HEK293 (cell line): ENCODE results near the gene BICC1.

Source experiments
- CTCF ChIA-PET: fragments of 350-600 bp; formaldehyde crosslinking; extraction: SDS; loops from one replicate; lab custom pipeline; 2021; ENCODE audit warnings: antibody characterized with exemption; lab: Yijun Ruan, JAX
- POLR2A ChIA-PET: fragments of 300-600 bp; formaldehyde crosslinking; extraction: SDS; loops from one replicate; lab custom pipeline; 2020; ENCODE audit warnings: antibody characterized with exemption, inconsistent platforms; lab: Yijun Ruan, JAX
- H3K27ac ChIP-seq: fragments of 200-500 bp; sonication (Bioruptor generic); 2 replicates; pipeline ENCODE4 v1.5.1; 2014; ENCODE audit warnings: low read depth, low read length, control low read depth, inconsistent platforms; ENCODE audit errors: extremely low read depth
- H3K36me3 ChIP-seq, 2 experiments: fragments of 200-500 bp in 1 of 2; sonication (Bioruptor generic) in 1 of 2; 1 replicate in 1 of 2; 2 replicates in 1 of 2; pipeline ENCODE4 v1.5.1; 2014 to 2017; ENCODE audit warnings: inconsistent platforms in 2 of 2, low read length in 2 of 2; ENCODE audit not compliant: control insufficient read depth in 2 of 2, insufficient read depth in 1 of 2
- H3K4me1 ChIP-seq: fragments of 200-500 bp; sonication (Bioruptor generic); 2 replicates; pipeline ENCODE4 v1.5.1; 2014; ENCODE audit warnings: mild to moderate bottlenecking, low read length, inconsistent platforms; ENCODE audit not compliant: control insufficient read depth, insufficient read depth
- H3K4me3 ChIP-seq: 2 replicates; pipeline ENCODE4 v1.5.1; 2011; ENCODE audit warnings: low read depth, mild to moderate bottlenecking, control low read depth, low read length, moderate library complexity
- H3K9me3 ChIP-seq: fragments of 200-500 bp; sonication (Bioruptor generic); 2 replicates; pipeline ENCODE4 v1.5.1; 2014; ENCODE audit warnings: low read depth, low read length, inconsistent platforms; ENCODE audit not compliant: control insufficient read depth, insufficient read depth
- AEBP2 ChIP-seq: fragments of 450-650 bp; formaldehyde crosslinking; IDR thresholded peaks from 2 replicates; pipeline ENCODE4 v1.5.1; 2016; ENCODE audit warnings: missing biosample characterization, missing genetic modification characterization, borderline replicate concordance
- GLIS2 ChIP-seq: fragments of 450-650 bp; formaldehyde crosslinking; IDR thresholded peaks from 2 replicates; pipeline ENCODE4 v1.5.1; 2016; ENCODE audit warnings: missing biosample characterization, missing genetic modification characterization
- KLF9 ChIP-seq: fragments of 450-650 bp; formaldehyde crosslinking; IDR thresholded peaks from 2 replicates; pipeline ENCODE4 v1.5.1; 2016; ENCODE audit warnings: missing biosample characterization, missing genetic modification characterization, low read depth
- TSHZ1 ChIP-seq: fragments of 450-650 bp; formaldehyde crosslinking; IDR thresholded peaks from 2 replicates; pipeline ENCODE4 v1.5.1; 2016; ENCODE audit warnings: missing biosample characterization, missing genetic modification characterization, borderline replicate concordance
- ZBTB7A ChIP-seq: fragments of 450-650 bp; formaldehyde crosslinking; IDR thresholded peaks from 2 replicates; pipeline ENCODE4 v1.5.1; 2016; ENCODE audit warnings: low read depth, missing biosample characterization, missing genetic modification characterization
- ZFP3 ChIP-seq: fragments of 450-650 bp; formaldehyde crosslinking; IDR thresholded peaks from 2 replicates; pipeline ENCODE4 v1.5.1; 2016; ENCODE audit warnings: low read depth, missing biosample characterization, missing genetic modification characterization
- ZNF112 ChIP-seq: fragments of 450-650 bp; formaldehyde crosslinking; IDR thresholded peaks from 2 replicates; pipeline ENCODE4 v1.5.0; 2017; ENCODE audit warnings: missing biosample characterization, missing genetic modification characterization
- ZNF16 ChIP-seq: fragments of 450-650 bp; formaldehyde crosslinking; IDR thresholded peaks from 2 replicates; pipeline ENCODE4 v1.5.1; 2016; ENCODE audit warnings: low read depth, missing biosample characterization, missing genetic modification characterization
- ZNF18 ChIP-seq: fragments of 450-650 bp; formaldehyde crosslinking; IDR thresholded peaks from 2 replicates; pipeline ENCODE4 v1.5.1; 2016; ENCODE audit warnings: missing biosample characterization, missing genetic modification characterization
- ZNF211 ChIP-seq: fragments of 450-650 bp; formaldehyde crosslinking; IDR thresholded peaks from 2 replicates; pipeline ENCODE4 v1.5.1; 2016; ENCODE audit warnings: low read depth, missing biosample characterization, missing genetic modification characterization
- ZNF391 ChIP-seq: fragments of 450-650 bp; formaldehyde crosslinking; IDR thresholded peaks from 2 replicates; pipeline ENCODE4 v1.5.1; 2016; ENCODE audit warnings: low read depth, missing biosample characterization, missing genetic modification characterization, borderline replicate concordance
- ZNF623 ChIP-seq: fragments of 450-650 bp; formaldehyde crosslinking; IDR thresholded peaks from 2 replicates; pipeline ENCODE4 v1.5.1; 2016; ENCODE audit warnings: missing biosample characterization, missing genetic modification characterization
- ZNF664 ChIP-seq: fragments of 450-650 bp; formaldehyde crosslinking; IDR thresholded peaks from 2 replicates; pipeline ENCODE4 v1.5.1; 2016; ENCODE audit warnings: missing biosample characterization, missing genetic modification characterization
- ZNF670 ChIP-seq: fragments of 450-650 bp; formaldehyde crosslinking; IDR thresholded peaks from 2 replicates; pipeline ENCODE4 v1.5.1; 2016; ENCODE audit warnings: missing biosample characterization, missing genetic modification characterization, low read depth
- ZNF692 ChIP-seq: fragments of 450-650 bp; formaldehyde crosslinking; IDR thresholded peaks from 2 replicates; pipeline ENCODE4 v1.5.1; 2016; ENCODE audit warnings: missing biosample characterization, missing genetic modification characterization
- ZNF768 ChIP-seq: fragments of 450-650 bp; formaldehyde crosslinking; IDR thresholded peaks from 2 replicates; pipeline ENCODE4 v1.5.1; 2018; ENCODE audit warnings: missing biosample characterization, mild to moderate bottlenecking, missing genetic modification characterization
- ZNF776 ChIP-seq: fragments of 450-650 bp; formaldehyde crosslinking; IDR thresholded peaks from 2 replicates; pipeline ENCODE4 v1.5.0; 2017; ENCODE audit warnings: missing biosample characterization, missing genetic modification characterization, borderline replicate concordance
- ZNF837 ChIP-seq: fragments of 450-650 bp; formaldehyde crosslinking; IDR thresholded peaks from 2 replicates; pipeline ENCODE4 v1.5.1; 2016; ENCODE audit warnings: missing biosample characterization, missing genetic modification characterization

Gene BICC1

GRCh38 chr10:58842860-58843376 is 330.2 kb downstream of the BICC1 start (continued):
- TF ChIP-seq TSHZ1 (no peak), ZNF664 (tag by site-specific recombination) (no peak), ZBTB7A (tag by site-specific recombination) (no peak), ZFP3 (tag by site-specific recombination) (no peak)

- H3K4me1 ChIP-seq: no peaks in the 10 kb centered on the region
- H3K36me3 ChIP-seq: no peaks in the 10 kb centered on the region
- ChIA-PET POLR2A (no interaction called here), CTCF (no interaction called here)
- TF ChIP-seq ZNF692 (tag by site-specific recombination): no peak
- TF ChIP-seq ZNF18: no peak
- no peak for TF ChIP-seq ZNF776
- TF ChIP-seq KLF9 (tag by site-specific recombination): no peak
- no peak for TF ChIP-seq ZNF211 (tag by site-specific recombination)
- TF ChIP-seq ZNF112 (tag by site-specific recombination): no peak
- H3K4me3 ChIP-seq: no peak overlapping the region
- H3K9me3 ChIP-seq: no peaks in the 10 kb centered on the region
- no peak overlapping the region for H3K27ac ChIP-seq
These were observed 331.1 kb downstream of the BICC1 start for GRCh38 chr10:58843760-58844159.

- ChIA-PET POLR2A (no interaction called here), CTCF (no interaction called here)
- no peak for TF ChIP-seq AEBP2
- no peak for TF ChIP-seq KLF9 (tag by site-specific recombination)
- no peak for TF ChIP-seq ZNF768
- TF ChIP-seq ZNF623: no peak
- TF ChIP-seq GLIS2 (tag by site-specific recombination): no peak
- no peak for TF ChIP-seq ZNF837 (tag by site-specific recombination)
- no peak for TF ChIP-seq ZNF391
- no peak for TF ChIP-seq ZNF670 (tag by site-specific recombination)
- TF ChIP-seq ZNF692 (tag by site-specific recombination): no peak
- no peak for TF ChIP-seq ZBTB7A (tag by site-specific recombination)
- TF ChIP-seq ZNF16 (tag by site-specific recombination): no peak
- no peak for TF ChIP-seq ZFP3 (tag by site-specific recombination)
- Histone ChIP-seq H3K9me3 (no peaks in the 10 kb centered on the region), H3K36me3 (no peaks in the 10 kb centered on the region), H3K27ac (no peak overlapping the region), H3K4me1 (no peaks in the 10 kb centered on the region), H3K4me3 (no peak overlapping the region)
These were observed 332.0 kb downstream of the BICC1 start for GRCh38 chr10:58844680-58845079.
